Transverse colon (tissue), 4 donors: ENCODE results near the gene ARPP21. TPM values are rescaled to one million over a fixed set of nuclear protein-coding genes. Genes with fewer than 3 reads are reported as not detected.

Source experiments
- DNase-seq: peaks from one replicate; pipeline ENCODE4 v3.0.0-alpha.2; 2019
- H3K27ac ChIP-seq, 4 donors: fragments of 200-600 bp; sonication (generic); 2 replicates each; pipeline ENCODE4 v1.5.1; 2016 to 2018; ENCODE audit warnings: inconsistent platforms in 4 of 4
- H3K27me3 ChIP-seq: fragments of 200-600 bp; sonication (generic); 2 replicates; pipeline ENCODE4 v1.5.1; 2017; ENCODE audit warnings: inconsistent platforms
- H3K36me3 ChIP-seq, 4 donors: fragments of 200-600 bp; sonication (generic); 2 replicates each; pipeline ENCODE4 v1.5.1; 2017 to 2019; ENCODE audit warnings: inconsistent platforms in 4 of 4
- H3K4me1 ChIP-seq, 4 donors: fragments of 200-600 bp; sonication (generic); 2 replicates each; pipeline ENCODE4 v1.5.1; 2017 to 2020; ENCODE audit warnings: inconsistent platforms in 4 of 4
- H3K4me3 ChIP-seq, 4 donors: fragments of 200-600 bp; sonication (generic); 1 replicate in 1 of 4; 2 replicates in 3 of 4; pipeline versions ENCODE4 v1.5.1 to v1.6.1; 2017 to 2019; ENCODE audit warnings: inconsistent platforms in 4 of 4
- H3K9me3 ChIP-seq, 2 donors: fragments of 200-600 bp; sonication (generic); 2 replicates each; pipeline ENCODE4 v1.5.1; 2017 to 2019; ENCODE audit warnings: inconsistent platforms in 2 of 2
- CTCF ChIP-seq, 5 experiments: fragments of 200-600 bp in 3 of 5; fragments of 450-650 bp in 2 of 5; sonication (generic) in 3 of 5; IDR thresholded peaks; 1 replicate in 2 of 5; 2 replicates in 3 of 5; pipeline ENCODE4 v1.5.1; 2016 to 2017; ENCODE audit warnings: antibody characterized with exemption in 5 of 5, inconsistent platforms in 3 of 5, mild to moderate bottlenecking in 2 of 5, moderate library complexity in 1 of 5
- EP300 ChIP-seq: sonication (generic); formaldehyde crosslinking; IDR thresholded peaks from one replicate; pipeline ENCODE4 v1.6.1; 2017; ENCODE audit warnings: antibody characterized with exemption, low read depth
- POLR2A ChIP-seq: fragments of 450-650 bp; IDR thresholded peaks from one replicate; pipeline ENCODE4 v1.6.1; 2016; ENCODE audit warnings: antibody characterized with exemption, mild to moderate bottlenecking, moderate library complexity
- POLR2AphosphoS5 ChIP-seq, 3 donors: sonication (generic); formaldehyde crosslinking; IDR thresholded peaks; one replicate each; pipeline ENCODE4 v1.6.1; 2016; ENCODE audit warnings: antibody characterized with exemption in 3 of 3
- WGBS, 2 donors: methylation state at CpG; one replicate each; pipeline ENCODE4 v1.1.5; 2018; ENCODE audit warnings: low coverage in 1 of 2; 5-methylcytosine and 5-hydroxymethylcytosine counted together
- in situ Hi-C, 4 donors: fragments of 200-750 bp; cut with MboI; loops; one replicate each; pipeline versions ENCODE4 v1.15.0 to v1.15.1; 2017; ENCODE audit warnings: low sequenced_read_pairs in 3 of 4, low pct_ligation_motif_present in 1 of 4, low pct_unique_long_range_greater_than_20kb in 1 of 4
- intact Hi-C: fragments of 100-400 bp; cut with DNase I; formaldehyde crosslinking; loops from one replicate; pipeline ENCODE4 v1.15.1; 2023; ENCODE audit warnings: low total_unique reads
- total RNA-seq, 4 donors: library from RNA; depleted of rRNA; stranded (reverse); fragments of >200 nt; gene quantifications; one replicate each; pipeline ENCODE4 v1.1.0, GENCODE V29; 2016

ARPP21 gene
- total RNA-seq, 4 donors from 2014 or later = 0.32 TPM; not detected in 3

GRCh38 chr3:35680866-35681650 lies 41.7 kb downstream of the ARPP21 start:
- no peak for TF ChIP-seq EP300
- no peak for TF ChIP-seq POLR2AphosphoS5 (IDR thresholded peaks at IDR 0.05)
- no peak for TF ChIP-seq CTCF (IDR thresholded peaks at IDR 0.05)
- no peak for TF ChIP-seq POLR2A
- Histone ChIP-seq H3K27ac (no peak overlapping the region), H3K4me1 (no peaks in the 10 kb centered on the region), H3K27me3 (no peaks in the 10 kb centered on the region), H3K9me3 (no peaks in the 10 kb centered on the region), H3K4me3 (no peak overlapping the region), H3K36me3 (no peaks in the 10 kb centered on the region)
- WGBS, 2 donors = 42 to 50% methylated on average over 4 to 5 of the region's 5 CpGs
- in situ Hi-C loops (no loop called here), intact Hi-C loops (no loop called here)
- DNase-seq = no peak

GRCh38 chr3:35685153-35685552 lies 45.8 kb downstream of the ARPP21 start:
- TF ChIP-seq CTCF (IDR thresholded peaks at IDR 0.05) (no peak), POLR2AphosphoS5 (IDR thresholded peaks at IDR 0.05) (no peak), EP300 (no peak), POLR2A (no peak)
- Histone ChIP-seq H3K36me3 (no peaks in the 10 kb centered on the region), H3K9me3 (no peaks in the 10 kb centered on the region), H3K27me3 (no peaks in the 10 kb centered on the region), H3K4me1 (no peaks in the 10 kb centered on the region), H3K4me3 (no peak overlapping the region), H3K27ac (no peak overlapping the region)
- in situ Hi-C loops = no loop called here
- WGBS, 2 donors = 83 to 100% methylated on average over 2 to 3 of the region's 3 CpGs
- DNase-seq = no peak
- intact Hi-C loops = no loop called here

- no peaks in the 10 kb centered on the region for H3K27me3 ChIP-seq
- DNase-seq = no peak
- H3K4me1 ChIP-seq = no peaks in the 10 kb centered on the region
- intact Hi-C loops (no loop called here), in situ Hi-C loops (no loop called here)
- H3K4me3 ChIP-seq = no peak overlapping the region
- H3K36me3 ChIP-seq = no peaks in the 10 kb centered on the region
- H3K9me3 ChIP-seq = no peaks in the 10 kb centered on the region
- TF ChIP-seq EP300 (no peak), POLR2AphosphoS5 (IDR thresholded peaks at IDR 0.05) (no peak), CTCF (IDR thresholded peaks at IDR 0.05) (no peak), POLR2A (no peak)
- 67 to 70% methylated on average over 3 of the region's 3 CpGs for WGBS, 2 donors
- H3K27ac ChIP-seq = no peak overlapping the region
Measured at GRCh38 chr3:35688826-35689225, 49.5 kb downstream of the ARPP21 start.

GRCh38 chr3:35690271-35690670 lies 50.9 kb downstream of the ARPP21 start:
- WGBS, 2 donors = 60 to 68% methylated on average over 4 of the region's 4 CpGs

More at GRCh38 chr3:35690271-35690670, 50.9 kb downstream of the ARPP21 start:
- Histone ChIP-seq H3K36me3 (no peaks in the 10 kb centered on the region), H3K4me1 (no peaks in the 10 kb centered on the region), H3K27me3 (no peaks in the 10 kb centered on the region), H3K27ac (no peak overlapping the region), H3K9me3 (no peaks in the 10 kb centered on the region), H3K4me3 (no peak overlapping the region)
- TF ChIP-seq CTCF (IDR thresholded peaks at IDR 0.05) (no peak), POLR2AphosphoS5 (IDR thresholded peaks at IDR 0.05) (no peak), POLR2A (no peak), EP300 (no peak)
- in situ Hi-C loops (no loop called here), intact Hi-C loops (no loop called here)
- DNase-seq = no peak
